C4-2B (cell line): ENCODE results near the gene MYO1E.

Experiments
- H3K27ac ChIP-seq: fragments of 450-650 bp; 2 replicates; pipeline ENCODE4 v1.5.1; 2017
- ZFX ChIP-seq: fragments of 450-650 bp; IDR thresholded peaks from 2 replicates; pipeline ENCODE4 v1.6.1; 2017
- TF ChIP-seq, protein P1 (sequence below): fragments of 450-650 bp; conservative IDR thresholded peaks from 2 replicates; pipeline ENCODE4 v1.5.1; 2017; ENCODE audit warnings: mild to moderate bottlenecking

MYO1E gene

DNA sequence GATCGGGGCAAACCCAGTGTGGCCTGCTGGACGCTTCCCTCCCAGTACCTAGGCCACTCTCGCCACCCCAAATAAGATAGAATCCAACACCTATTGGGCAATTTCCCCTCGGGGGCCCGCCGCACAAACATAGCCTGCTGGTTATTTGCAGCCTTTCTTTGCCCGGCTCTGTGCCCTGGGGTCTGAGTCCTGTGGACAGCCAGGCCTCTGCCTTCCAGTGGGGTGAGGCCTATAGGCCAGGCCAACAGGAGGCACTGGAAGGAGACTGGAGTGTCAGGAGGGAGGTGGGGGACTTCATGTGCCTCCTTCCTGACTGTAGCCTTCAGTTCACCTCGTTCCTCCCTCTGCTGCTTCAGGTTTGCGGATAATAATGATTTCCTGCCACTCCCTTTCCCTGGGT lies 213.5 kb downstream of the MYO1E start:
- TF ChIP-seq, protein P1, sequence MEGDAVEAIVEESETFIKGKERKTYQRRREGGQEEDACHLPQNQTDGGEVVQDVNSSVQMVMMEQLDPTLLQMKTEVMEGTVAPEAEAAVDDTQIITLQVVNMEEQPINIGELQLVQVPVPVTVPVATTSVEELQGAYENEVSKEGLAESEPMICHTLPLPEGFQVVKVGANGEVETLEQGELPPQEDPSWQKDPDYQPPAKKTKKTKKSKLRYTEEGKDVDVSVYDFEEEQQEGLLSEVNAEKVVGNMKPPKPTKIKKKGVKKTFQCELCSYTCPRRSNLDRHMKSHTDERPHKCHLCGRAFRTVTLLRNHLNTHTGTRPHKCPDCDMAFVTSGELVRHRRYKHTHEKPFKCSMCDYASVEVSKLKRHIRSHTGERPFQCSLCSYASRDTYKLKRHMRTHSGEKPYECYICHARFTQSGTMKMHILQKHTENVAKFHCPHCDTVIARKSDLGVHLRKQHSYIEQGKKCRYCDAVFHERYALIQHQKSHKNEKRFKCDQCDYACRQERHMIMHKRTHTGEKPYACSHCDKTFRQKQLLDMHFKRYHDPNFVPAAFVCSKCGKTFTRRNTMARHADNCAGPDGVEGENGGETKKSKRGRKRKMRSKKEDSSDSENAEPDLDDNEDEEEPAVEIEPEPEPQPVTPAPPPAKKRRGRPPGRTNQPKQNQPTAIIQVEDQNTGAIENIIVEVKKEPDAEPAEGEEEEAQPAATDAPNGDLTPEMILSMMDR, result no peak
- no peak for TF ChIP-seq ZFX
- peak overlapping the region; percentile 68 for H3K27ac ChIP-seq

DNA sequence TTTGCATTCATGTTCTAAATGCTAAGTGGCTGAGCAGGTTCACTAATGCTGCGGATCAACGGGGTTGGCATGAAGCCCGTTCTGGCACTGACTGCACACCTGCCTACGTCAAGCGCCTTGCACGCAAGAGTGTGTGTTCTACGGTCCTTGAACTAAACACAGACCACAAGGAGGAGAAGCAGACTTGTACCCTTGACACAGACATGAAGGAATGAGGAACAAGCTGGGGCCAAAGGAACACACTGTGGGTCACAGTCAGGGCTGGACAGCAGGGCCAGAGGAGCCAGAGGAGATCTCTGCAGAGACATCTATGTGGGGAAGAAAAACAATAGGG lies 214.0 kb downstream of the MYO1E start:
- H3K27ac ChIP-seq, result peak overlapping the region; percentile 68
- TF ChIP-seq, protein P1, result no peak
- TF ChIP-seq ZFX, result no peak

DNA sequence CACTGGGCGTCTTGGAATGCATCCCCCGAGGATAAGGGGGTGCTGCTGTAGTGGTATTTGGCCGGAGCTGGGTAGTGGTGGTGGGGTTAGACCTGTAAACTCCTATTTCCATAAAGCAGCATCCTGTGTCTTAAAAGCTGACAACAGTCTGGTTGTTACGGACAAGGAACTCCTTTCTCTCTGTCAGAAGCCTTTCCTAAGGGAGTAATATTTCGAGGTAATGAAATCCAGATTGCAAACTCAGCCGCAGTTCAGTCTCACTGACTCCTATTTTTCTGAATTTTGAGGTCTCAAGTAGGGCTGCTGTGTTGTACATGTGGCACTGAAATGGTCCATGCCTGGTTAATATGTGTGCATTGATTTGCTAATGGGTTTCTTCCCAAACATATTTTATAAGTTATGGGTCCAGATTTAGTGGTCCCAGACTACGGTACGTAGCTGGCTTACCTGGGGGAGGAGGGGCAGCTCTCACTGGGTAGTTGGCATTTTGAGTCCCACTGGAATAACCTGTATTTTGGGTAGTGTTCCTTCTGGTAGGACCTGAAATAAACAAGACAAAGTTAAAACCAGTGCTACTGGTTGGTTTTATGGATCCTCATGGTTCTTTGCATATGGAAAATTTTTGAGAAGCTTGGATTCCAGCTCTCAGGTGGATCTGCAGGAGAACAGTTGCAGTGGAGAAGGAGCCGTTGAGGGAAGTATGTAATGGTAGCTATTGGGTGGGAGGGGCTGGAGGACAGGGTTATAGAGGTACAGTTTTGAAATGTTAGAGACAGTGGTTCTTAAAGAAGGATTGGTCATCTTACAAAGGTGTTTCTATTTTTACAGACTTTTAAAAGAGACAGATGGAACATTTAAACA lies 214.6 kb downstream of the MYO1E start:
- TF ChIP-seq ZFX, result no peak
- TF ChIP-seq, protein P1, result no peak
- peak overlapping the region; percentile 68 for H3K27ac ChIP-seq

DNA sequence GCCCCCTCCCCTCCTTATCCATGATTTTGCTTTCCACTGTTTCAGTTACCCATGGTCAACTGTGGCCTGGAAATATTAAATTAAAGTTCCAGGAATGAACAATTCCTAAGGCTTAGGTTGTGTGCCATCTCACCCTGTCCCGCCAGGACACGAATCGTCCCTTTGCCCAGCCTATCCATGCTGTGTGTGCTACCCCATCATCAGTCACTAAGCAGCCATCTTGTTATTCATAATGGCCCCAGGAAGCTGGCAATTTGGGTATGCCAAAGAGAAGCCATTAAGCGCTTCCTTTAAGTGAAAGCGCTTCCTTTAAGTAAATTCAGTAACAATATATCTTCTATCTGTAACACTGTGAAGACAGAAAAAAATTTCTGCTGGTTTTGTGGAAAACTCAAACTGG lies 215.3 kb downstream of the MYO1E start:
- H3K27ac ChIP-seq, result peak overlapping the region; percentile 68; the same call in 1 of the 2 replicates
- TF ChIP-seq, protein P1, result no peak

DNA sequence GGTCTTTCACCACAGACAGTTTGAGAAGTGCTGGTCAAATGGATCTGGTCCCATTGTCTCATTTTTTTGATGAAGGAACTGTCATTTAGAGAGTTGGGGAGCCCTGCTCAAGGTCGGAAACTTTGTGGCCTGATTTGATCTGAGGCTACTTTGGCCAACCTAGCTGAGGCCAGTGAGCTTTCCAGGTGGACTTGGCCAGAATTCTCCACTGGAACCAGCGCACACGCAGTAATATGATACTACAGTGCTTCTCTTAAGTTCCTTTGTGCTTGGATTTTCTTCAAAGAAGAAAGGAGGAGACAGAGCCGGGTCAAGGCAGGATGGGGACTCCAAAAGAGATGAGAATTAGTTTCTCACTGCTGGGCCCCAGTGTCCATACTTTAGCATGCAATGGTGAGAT lies 217.2 kb downstream of the MYO1E start:
- peak overlapping the region; percentile 41 for H3K27ac ChIP-seq
- TF ChIP-seq, protein P1, result no peak
- TF ChIP-seq ZFX, result no peak

DNA sequence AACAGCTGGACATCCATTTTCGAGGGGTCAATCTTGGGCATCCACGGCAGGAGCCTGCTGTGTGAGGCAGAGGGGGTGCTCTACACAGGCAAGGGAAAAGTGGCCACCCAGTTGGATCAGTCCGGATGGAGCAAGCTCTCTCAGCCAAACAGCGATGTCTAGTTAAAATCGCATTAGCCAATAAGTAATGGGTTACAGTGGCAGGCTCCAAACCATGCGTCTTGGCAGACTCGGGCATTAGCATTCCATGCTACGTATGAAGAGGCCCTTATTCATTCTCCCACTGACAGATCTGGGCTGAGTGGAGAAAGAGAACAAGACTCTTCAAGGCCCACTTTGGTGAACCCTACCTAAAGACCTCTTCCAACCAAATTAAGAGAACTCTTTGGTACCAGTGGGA lies 218.4 kb downstream of the MYO1E start:
- TF ChIP-seq ZFX, result no peak
- TF ChIP-seq, protein P1, result no peak
- H3K27ac ChIP-seq, result 0 out of 2 replicates have a peak overlapping the region, but pooled peaks have one; percentile 1

DNA sequence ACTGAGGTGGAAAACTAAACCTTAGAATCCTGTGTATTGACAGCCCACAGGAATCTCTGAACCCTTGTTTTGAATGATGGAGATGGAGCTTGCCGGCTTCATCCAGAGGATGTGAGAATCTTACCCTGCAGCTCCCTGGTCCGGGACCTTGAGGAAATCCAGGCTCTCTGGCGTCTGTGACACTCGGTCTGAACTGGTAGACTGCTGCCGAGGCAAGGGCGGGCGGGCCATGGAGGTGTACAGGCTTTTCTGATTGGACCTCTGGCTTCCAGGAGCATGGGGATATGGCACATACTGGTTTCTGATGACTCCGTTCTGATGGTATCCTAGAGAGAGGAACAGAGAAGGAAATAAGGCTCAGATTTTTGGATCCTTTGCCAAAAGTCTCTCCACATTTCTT lies 219.2 kb downstream of the MYO1E start:
- TF ChIP-seq, protein P1, result no peak
- no peak for TF ChIP-seq ZFX
- peak overlapping the region; percentile 32 for H3K27ac ChIP-seq
